Measurements from ENCODE around the gene FBXL16.

DNA sequence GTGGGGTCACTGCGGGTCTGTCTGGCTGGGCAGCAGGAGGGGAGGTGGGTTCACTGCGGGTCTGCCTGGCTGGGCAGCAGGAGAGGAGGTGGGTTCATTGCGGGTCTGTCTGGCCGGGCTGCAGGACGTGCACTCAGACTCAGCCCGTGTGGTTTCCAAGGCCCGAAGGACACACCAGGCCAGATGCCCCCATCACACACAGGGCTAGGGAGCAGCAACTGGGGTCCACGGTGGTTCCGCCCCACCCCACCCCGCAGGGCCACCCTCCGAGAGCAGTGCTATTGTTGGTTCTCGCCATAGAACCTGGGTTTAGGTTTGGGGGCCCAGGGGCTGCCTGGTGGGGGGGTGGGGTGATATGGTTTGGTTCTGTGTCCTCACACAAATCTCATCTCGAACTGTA lies 41.0 kb upstream of the FBXL16 start:
- no peak for TF ChIP-seq CTCF (IDR thresholded peaks at IDR 0.05; ENCODE audit: low read length)
- TF ChIP-seq EZH2phosphoT487 (IDR thresholded peaks at IDR 0.05; ENCODE audit: low read length): no peak
- TF ChIP-seq EZH2 (optimal IDR thresholded peaks at IDR 0.05; ENCODE audit: low read depth, low read length): no peak
